Keratinocyte (primary cell): Measurements from ENCODE around the gene SESTD1.
"Not testable (repeated sequence)": the region's sequence is repeated elsewhere in the genome, so short reads cannot be mapped to it uniquely, and the experiment has no call there.

ENCODE experiments used
- CTCF ChIP-seq, 3 experiments: IDR thresholded peaks in 1 of 3; conservative IDR thresholded peaks in 1 of 3; optimal IDR thresholded peaks in 1 of 3; 2 replicates in 2 of 3; 3 replicates in 1 of 3; pipeline versions ENCODE3 to v1.5.1; 2011; ENCODE audit warnings: low read length in 3 of 3, mild to moderate bottlenecking in 3 of 3, moderate library complexity in 2 of 3, control low read depth in 1 of 3, inconsistent platforms in 1 of 3; ENCODE audit not compliant: insufficient read depth in 2 of 3; ENCODE audit errors: extremely low read depth in 1 of 3
- EZH2 ChIP-seq: IDR thresholded peaks from one replicate; pipeline ENCODE4 v1.6.1; 2012; ENCODE audit warnings: inconsistent platforms, mild to moderate bottlenecking, low read length, moderate library complexity

- not testable (repeated sequence) for TF ChIP-seq EZH2; CTCF (optimal IDR thresholded peaks at IDR 0.05 in 1 of 3, IDR thresholded peaks at IDR 0.05 in 1 of 3, conservative IDR thresholded peaks at IDR 0.05 in 1 of 3; ENCODE audit: extremely low read depth in 1 of 3, insufficient read depth in 2 of 3, low read length in 3 of 3)
Measured at GRCh38 chr2:179195926-179196590, 68.6 kb downstream of the SESTD1 start.
